ENCODE results near the gene ERBB4.

GRCh38 chr2:211453311-211453887, 1085.2 kb downstream of the ERBB4 start:
- no peak for TF ChIP-seq CTCF (IDR thresholded peaks at IDR 0.05)
- TF ChIP-seq POLR2A (IDR thresholded peaks at IDR 0.05): no peak
